DND-41 (cell line): ENCODE measurements around the gene ATG5.

Experiments used
- ATAC-seq: fragments of 200-7000 bp; cut with Tn5 transposase; 3 replicates; pipeline ENCODE4 v1.9.1; 2021; ENCODE audit warnings: low read depth; ENCODE audit not compliant: insufficient read depth
- DNase-seq: peaks from one replicate; pipeline ENCODE4 v3.0.0-alpha.2; 2020
- H2AFZ ChIP-seq: 2 replicates; pipeline ENCODE4 v1.6.0; 2012; ENCODE audit warnings: low read depth, low read length
- H3K27ac ChIP-seq: 2 replicates; pipeline ENCODE4 v1.5.1; 2012; ENCODE audit warnings: low read length, inconsistent platforms
- H3K27me3 ChIP-seq: fragments of 200-600 bp; sonication (generic); 2 replicates; pipeline ENCODE4 v1.6.0; 2012; ENCODE audit warnings: low read length, mild to moderate bottlenecking, inconsistent platforms; ENCODE audit not compliant: insufficient read depth, poor library complexity
- H3K36me3 ChIP-seq: 2 replicates; pipeline ENCODE4 v1.5.1; 2012; ENCODE audit warnings: low read length, inconsistent platforms; ENCODE audit not compliant: insufficient read depth
- H3K4me1 ChIP-seq: 2 replicates; pipeline ENCODE4 v1.5.1; 2012; ENCODE audit warnings: mild to moderate bottlenecking, low read length; ENCODE audit not compliant: insufficient read depth
- H3K4me2 ChIP-seq: 2 replicates; pipeline ENCODE4 v1.6.0; 2012; ENCODE audit warnings: mild to moderate bottlenecking, moderate library complexity, low read length, inconsistent platforms; ENCODE audit not compliant: insufficient read depth
- H3K4me3 ChIP-seq, 2 experiments: fragments of 200-600 bp in 1 of 2; shearing (Covaris generic) in 1 of 2; 2 replicates each; pipeline ENCODE4 v1.5.1; 2012 to 2016; ENCODE audit warnings: inconsistent platforms in 2 of 2, low read length in 2 of 2, mild to moderate bottlenecking in 2 of 2, low read depth in 1 of 2, moderate library complexity in 1 of 2
- H3K79me2 ChIP-seq: 2 replicates; pipeline ENCODE4 v1.6.0; 2012; ENCODE audit warnings: low read length, inconsistent platforms; ENCODE audit not compliant: insufficient read depth
- H3K9ac ChIP-seq: 2 replicates; pipeline ENCODE4 v1.6.0; 2012; ENCODE audit warnings: low read depth, mild to moderate bottlenecking, inconsistent platforms, low read length, moderate library complexity
- H3K9me3 ChIP-seq: 2 replicates; pipeline ENCODE4 v1.5.1; 2012; ENCODE audit warnings: low read length, moderate library complexity, mild to moderate bottlenecking, inconsistent platforms; ENCODE audit not compliant: insufficient read depth, severe bottlenecking
- H4K20me1 ChIP-seq: 2 replicates; pipeline ENCODE4 v1.6.0; 2012; ENCODE audit warnings: low read length; ENCODE audit not compliant: insufficient read depth
- CTCF ChIP-seq: IDR thresholded peaks from 2 replicates; pipeline ENCODE4 v1.5.1; 2012; ENCODE audit warnings: borderline replicate concordance, low read length, moderate library complexity, mild to moderate bottlenecking; ENCODE audit not compliant: poor library complexity, severe bottlenecking; ENCODE audit errors: extremely low read depth
- EZH2 ChIP-seq: IDR thresholded peaks from 3 replicates; pipeline ENCODE4 v1.6.1; 2012; ENCODE audit warnings: borderline replicate concordance, low read depth, mild to moderate bottlenecking, moderate library complexity, low read length, inconsistent platforms; ENCODE audit not compliant: severe bottlenecking

The ATG5 gene

GRCh38 chr6:106324726-106325335, 729 bp downstream of the ATG5 start:
- H3K9ac ChIP-seq: peak overlapping the region; percentile 78
- TF ChIP-seq CTCF: no peak
- no peak for TF ChIP-seq EZH2
- ATAC-seq (no peak), DNase-seq (no peak)
- no peaks in the 10 kb centered on the region for H3K27me3 ChIP-seq
- H3K27ac ChIP-seq: peak overlapping the region; percentile 83
- H4K20me1 ChIP-seq: peaks cover 5% of the 10 kb centered on the region; the same call in 1 of the 2 replicates
- peak overlapping the region; percentile 70 to 82 for H3K4me3 ChIP-seq
- H3K79me2 ChIP-seq: peaks cover 56% of the 10 kb centered on the region
- H3K4me2 ChIP-seq: peak overlapping the region; percentile 67
- no peaks in the 10 kb centered on the region for H3K9me3 ChIP-seq
- peak overlapping the region; percentile 91 for H2AFZ ChIP-seq
- peaks cover 39% of the 10 kb centered on the region for H3K4me1 ChIP-seq
- no peaks in the 10 kb centered on the region; the same call in 1 of the 2 replicates for H3K36me3 ChIP-seq

- Histone ChIP-seq H3K9me3 (no peaks in the 10 kb centered on the region), H3K4me2 (peak overlapping the region; percentile 27; the same call in 1 of the 2 replicates), H3K9ac (no peak overlapping the region), H3K4me1 (peaks cover 50% of the 10 kb centered on the region), H3K4me3 (no peak overlapping the region), H4K20me1 (peaks cover 17% of the 10 kb centered on the region; the same call in 1 of the 2 replicates), H2AFZ (no peak overlapping the region), H3K79me2 (peaks cover 85% of the 10 kb centered on the region), H3K27ac (no peak overlapping the region), H3K27me3 (no peaks in the 10 kb centered on the region), H3K36me3 (no peaks in the 10 kb centered on the region; the same call in 1 of the 2 replicates)
- DNase-seq (no peak), ATAC-seq (no peak)
- TF ChIP-seq CTCF (no peak), EZH2 (no peak)
These were observed 3.6 kb downstream of the ATG5 start for GRCh38 chr6:106321940-106322339.

- peaks cover 92% of the 10 kb centered on the region for H3K79me2 ChIP-seq
- TF ChIP-seq CTCF (no peak), EZH2 (no peak)
- H4K20me1 ChIP-seq: peaks cover 20% of the 10 kb centered on the region; the same call in 1 of the 2 replicates
- no peak overlapping the region for H3K4me2 ChIP-seq
- H3K9me3 ChIP-seq: no peaks in the 10 kb centered on the region
- H2AFZ ChIP-seq: no peak overlapping the region
- DNase-seq (no peak), ATAC-seq (no peak)
- no peak overlapping the region for H3K4me3 ChIP-seq
- no peak overlapping the region for H3K9ac ChIP-seq
- peaks cover 43% of the 10 kb centered on the region for H3K4me1 ChIP-seq
- peaks cover 21% of the 10 kb centered on the region for H3K36me3 ChIP-seq
- H3K27ac ChIP-seq: no peak overlapping the region
- no peaks in the 10 kb centered on the region for H3K27me3 ChIP-seq
These were observed 6.7 kb downstream of the ATG5 start for GRCh38 chr6:106318851-106319250.
